ENCODE data around the gene SCLY. TPM values are rescaled to one million over a fixed set of nuclear protein-coding genes. Genes with fewer than 3 reads are reported as not detected.

The SCLY gene
- total RNA-seq, 2 donors from 2014 or later, result 13.3 to 33.7 TPM

- ATAC-seq (ENCODE audit: insufficient number of reproducible peaks, low FRiP score, low read depth) (no peak), DNase-seq (ENCODE audit: low spot score) (no peak)
- H3K27ac ChIP-seq, result no peak within 1 kb of the TSS
- TF ChIP-seq CTCF (IDR thresholded peaks at IDR 0.05), result no peak
- H3K9me3 ChIP-seq, result no peaks in the 10 kb centered on the region
- no peaks in the 10 kb centered on the region for H3K27me3 ChIP-seq (replicated peaks; ENCODE audit: insufficient read depth)
- no peaks in the 10 kb centered on the region for H3K36me3 ChIP-seq
- no peak within 1 kb of the TSS for H3K4me3 ChIP-seq
- H3K4me1 ChIP-seq (ENCODE audit: control insufficient read depth in 1 of 2, low read depth in 2 of 2), result no peaks in the 10 kb centered on the region
Measured at GRCh38 chr2:238100049-238100820, 39.4 kb downstream of the SCLY start, which contains the start of gene ESPNL. ESPNL (plus strand) TSS chr2:238100340; CDS start chr2:238100420, 80 bp downstream.

- no peak for TF ChIP-seq CTCF (IDR thresholded peaks at IDR 0.05)
- DNase-seq (ENCODE audit: low spot score) (no peak), ATAC-seq (ENCODE audit: insufficient number of reproducible peaks, low FRiP score, low read depth) (no peak)
- Histone ChIP-seq H3K27ac (no peak overlapping the region), H3K9me3 (no peaks in the 10 kb centered on the region), H3K36me3 (no peaks in the 10 kb centered on the region), H3K4me3 (no peak overlapping the region), H3K27me3 (replicated peaks; ENCODE audit: insufficient read depth) (no peaks in the 10 kb centered on the region), H3K4me1 (ENCODE audit: control insufficient read depth in 1 of 2, low read depth in 2 of 2) (no peaks in the 10 kb centered on the region)
Measured at GRCh38 chr2:238100821-238101771, 40.3 kb downstream of the SCLY start.

- Histone ChIP-seq H3K9me3 (no peaks in the 10 kb centered on the region), H3K4me3 (no peak overlapping the region), H3K27me3 (replicated peaks; ENCODE audit: insufficient read depth) (no peaks in the 10 kb centered on the region), H3K36me3 (no peaks in the 10 kb centered on the region), H3K4me1 (ENCODE audit: control insufficient read depth in 1 of 2, low read depth in 2 of 2) (no peaks in the 10 kb centered on the region), H3K27ac (no peak overlapping the region)
- no peak for TF ChIP-seq CTCF (IDR thresholded peaks at IDR 0.05)
- ATAC-seq (ENCODE audit: insufficient number of reproducible peaks, low FRiP score, low read depth), result no peak
- DNase-seq (ENCODE audit: low spot score), result no peak
Measured at GRCh38 chr2:238101891-238102841, 41.4 kb downstream of the SCLY start.

- ATAC-seq (ENCODE audit: insufficient number of reproducible peaks, low FRiP score, low read depth) (no peak), DNase-seq (ENCODE audit: low spot score) (no peak)
- Histone ChIP-seq H3K36me3 (no peaks in the 10 kb centered on the region), H3K4me3 (no peak overlapping the region), H3K27ac (no peak overlapping the region), H3K4me1 (ENCODE audit: control insufficient read depth in 1 of 2, low read depth in 2 of 2) (no peaks in the 10 kb centered on the region), H3K9me3 (no peaks in the 10 kb centered on the region), H3K27me3 (replicated peaks; ENCODE audit: insufficient read depth) (no peaks in the 10 kb centered on the region)
- TF ChIP-seq CTCF (IDR thresholded peaks at IDR 0.05), result no peak
Measured at GRCh38 chr2:238102865-238103264, 42.1 kb downstream of the SCLY start.

Measured in thoracic aorta (tissue), 2 donors.